ENCODE results near the gene TTC12.

DNA sequence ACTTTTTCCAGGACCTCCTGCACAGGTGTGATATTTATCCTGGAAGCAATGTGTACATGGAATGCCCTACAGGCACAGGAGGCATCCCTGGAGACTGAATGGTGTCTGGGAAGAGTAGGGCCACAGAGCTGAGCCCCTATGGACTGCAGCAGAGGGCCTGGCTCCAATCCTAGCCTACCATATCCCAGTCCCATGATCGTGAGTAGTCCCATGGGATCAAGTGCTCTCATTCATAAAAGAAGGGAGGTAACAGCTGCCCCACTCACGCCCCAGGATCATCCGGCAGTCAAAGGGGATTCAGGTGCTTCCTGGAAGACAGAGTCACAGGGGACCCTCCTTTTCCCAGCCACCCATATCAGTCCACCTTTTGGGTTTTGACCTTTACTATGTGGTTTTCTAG is 97.2 kb downstream of the TTC12 start:
- TF ChIP-seq, protein P1, sequence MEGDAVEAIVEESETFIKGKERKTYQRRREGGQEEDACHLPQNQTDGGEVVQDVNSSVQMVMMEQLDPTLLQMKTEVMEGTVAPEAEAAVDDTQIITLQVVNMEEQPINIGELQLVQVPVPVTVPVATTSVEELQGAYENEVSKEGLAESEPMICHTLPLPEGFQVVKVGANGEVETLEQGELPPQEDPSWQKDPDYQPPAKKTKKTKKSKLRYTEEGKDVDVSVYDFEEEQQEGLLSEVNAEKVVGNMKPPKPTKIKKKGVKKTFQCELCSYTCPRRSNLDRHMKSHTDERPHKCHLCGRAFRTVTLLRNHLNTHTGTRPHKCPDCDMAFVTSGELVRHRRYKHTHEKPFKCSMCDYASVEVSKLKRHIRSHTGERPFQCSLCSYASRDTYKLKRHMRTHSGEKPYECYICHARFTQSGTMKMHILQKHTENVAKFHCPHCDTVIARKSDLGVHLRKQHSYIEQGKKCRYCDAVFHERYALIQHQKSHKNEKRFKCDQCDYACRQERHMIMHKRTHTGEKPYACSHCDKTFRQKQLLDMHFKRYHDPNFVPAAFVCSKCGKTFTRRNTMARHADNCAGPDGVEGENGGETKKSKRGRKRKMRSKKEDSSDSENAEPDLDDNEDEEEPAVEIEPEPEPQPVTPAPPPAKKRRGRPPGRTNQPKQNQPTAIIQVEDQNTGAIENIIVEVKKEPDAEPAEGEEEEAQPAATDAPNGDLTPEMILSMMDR (conservative IDR thresholded peaks at IDR 0.05; ENCODE audit: low read length): no peak
- no peak for TF ChIP-seq EZH2phosphoT487 (IDR thresholded peaks at IDR 0.05; ENCODE audit: borderline replicate concordance, low read depth, low read length)

Data from OCI-LY7 (cell line).